Activated CD8-positive, alpha-beta T cell treated with anti-CD3 and anti-CD28 coated beads for 36 hours (primary cell): Measurements from ENCODE around the gene DOK6. TPM values are rescaled to one million over a fixed set of nuclear protein-coding genes. Genes with fewer than 3 reads are reported as not detected.

ENCODE experiments used
- ATAC-seq: fragments of 200-7000 bp; cut with Tn5 transposase; one replicate; pipeline ENCODE4 v1.10.0; 2021; ENCODE audit warnings: mild to moderate bottlenecking, moderate library complexity
- CTCF ChIA-PET: fragments of 350-600 bp; sonication (Branson Sonifier 250); formaldehyde crosslinking; loops from one replicate; lab custom pipeline; 2021; ENCODE audit warnings: antibody characterized with exemption; lab: Charles Lee
- POLR2A ChIA-PET: fragments of 350-600 bp; sonication (Branson Sonifier 250); formaldehyde crosslinking; loops from one replicate; lab custom pipeline; 2021; ENCODE audit warnings: antibody characterized with exemption; lab: Charles Lee
- DNase-seq: peaks from one replicate; pipeline ENCODE4 v3.0.0-alpha.2; 2020
- H3K27ac Mint-ChIP-seq: one replicate; pipeline ENCODE4 v1.8.0; 2021; ENCODE audit warnings: mild to moderate bottlenecking, mixed read lengths
- H3K27me3 Mint-ChIP-seq: one replicate; pipeline ENCODE4 v1.8.0; 2021; ENCODE audit warnings: mixed read lengths
- H3K36me3 Mint-ChIP-seq: one replicate; pipeline ENCODE4 v1.8.0; 2021; ENCODE audit warnings: low read depth, mixed read lengths
- H3K4me1 Mint-ChIP-seq: one replicate; pipeline ENCODE4 v1.8.0; 2021; ENCODE audit warnings: low read depth, mixed read lengths
- H3K4me3 Mint-ChIP-seq: one replicate; pipeline ENCODE4 v1.8.0; 2021; ENCODE audit warnings: mild to moderate bottlenecking, moderate library complexity, mixed read lengths
- H3K9me3 Mint-ChIP-seq: one replicate; pipeline ENCODE4 v1.8.0; 2021; ENCODE audit warnings: mixed read lengths
- intact Hi-C: fragments of 100-400 bp; cut with micrococcal nuclease; formaldehyde crosslinking; loops from one replicate; pipeline ENCODE4 v1.10.0; 2022
- total RNA-seq, 2 experiments: library from RNA; stranded (reverse); gene quantifications; one replicate each; pipeline ENCODE4 v1.2.3, GENCODE V29; 2021
- TF ChIP-seq, protein P1 (sequence below): fragments of 200-600 bp; IDR thresholded peaks from one replicate; pipeline ENCODE4 v1.8.0; 2022; ENCODE audit warnings: antibody characterized with exemption, mild to moderate bottlenecking

DOK6 gene
- total RNA-seq, 2 experiments from 2014 or later, result not detected

DNA sequence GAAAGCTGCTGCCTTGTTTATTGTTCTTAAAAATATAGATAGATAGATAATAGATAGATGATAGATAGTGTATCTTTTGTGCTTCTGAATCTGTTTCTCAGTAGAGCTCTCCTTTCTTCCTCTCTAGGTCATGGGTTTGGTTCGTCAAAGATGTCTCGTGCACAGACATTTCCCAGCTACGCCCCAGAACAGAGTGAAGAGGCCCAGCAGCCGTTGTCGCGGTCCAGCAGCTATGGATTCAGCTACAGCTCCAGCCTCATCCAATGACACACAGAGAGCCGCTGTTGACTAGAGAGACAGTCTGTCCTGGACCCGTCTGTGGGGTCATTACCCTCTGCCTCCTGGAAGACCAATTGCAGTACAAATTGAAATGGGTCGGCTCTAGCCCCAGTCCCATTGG lies 440.4 kb downstream of the DOK6 start:
- Mint-ChIP-seq H3K36me3 (no peaks in the 10 kb centered on the region), H3K9me3 (no peaks in the 10 kb centered on the region), H3K27ac (no peak overlapping the region), H3K27me3 (no peaks in the 10 kb centered on the region), H3K4me1 (no peaks in the 10 kb centered on the region), H3K4me3 (no peak overlapping the region)
- ChIA-PET POLR2A (interaction anchor here (0.7 kb wide), 1 partner anchor 11 kb away, joined by 3 read pairs; no protein-coding TSS in a partner anchor), CTCF (interaction anchor here (0.8 to 1.2 kb wide), 4 partner anchors 9 to 14 kb away, joined by 3 to 6 read pairs (median 4); no protein-coding TSS in a partner anchor)
- intact Hi-C loops, result no loop called here
- DNase-seq (no peak), ATAC-seq (no peak)
- TF ChIP-seq, protein P1, sequence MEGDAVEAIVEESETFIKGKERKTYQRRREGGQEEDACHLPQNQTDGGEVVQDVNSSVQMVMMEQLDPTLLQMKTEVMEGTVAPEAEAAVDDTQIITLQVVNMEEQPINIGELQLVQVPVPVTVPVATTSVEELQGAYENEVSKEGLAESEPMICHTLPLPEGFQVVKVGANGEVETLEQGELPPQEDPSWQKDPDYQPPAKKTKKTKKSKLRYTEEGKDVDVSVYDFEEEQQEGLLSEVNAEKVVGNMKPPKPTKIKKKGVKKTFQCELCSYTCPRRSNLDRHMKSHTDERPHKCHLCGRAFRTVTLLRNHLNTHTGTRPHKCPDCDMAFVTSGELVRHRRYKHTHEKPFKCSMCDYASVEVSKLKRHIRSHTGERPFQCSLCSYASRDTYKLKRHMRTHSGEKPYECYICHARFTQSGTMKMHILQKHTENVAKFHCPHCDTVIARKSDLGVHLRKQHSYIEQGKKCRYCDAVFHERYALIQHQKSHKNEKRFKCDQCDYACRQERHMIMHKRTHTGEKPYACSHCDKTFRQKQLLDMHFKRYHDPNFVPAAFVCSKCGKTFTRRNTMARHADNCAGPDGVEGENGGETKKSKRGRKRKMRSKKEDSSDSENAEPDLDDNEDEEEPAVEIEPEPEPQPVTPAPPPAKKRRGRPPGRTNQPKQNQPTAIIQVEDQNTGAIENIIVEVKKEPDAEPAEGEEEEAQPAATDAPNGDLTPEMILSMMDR, result no peak

DNA sequence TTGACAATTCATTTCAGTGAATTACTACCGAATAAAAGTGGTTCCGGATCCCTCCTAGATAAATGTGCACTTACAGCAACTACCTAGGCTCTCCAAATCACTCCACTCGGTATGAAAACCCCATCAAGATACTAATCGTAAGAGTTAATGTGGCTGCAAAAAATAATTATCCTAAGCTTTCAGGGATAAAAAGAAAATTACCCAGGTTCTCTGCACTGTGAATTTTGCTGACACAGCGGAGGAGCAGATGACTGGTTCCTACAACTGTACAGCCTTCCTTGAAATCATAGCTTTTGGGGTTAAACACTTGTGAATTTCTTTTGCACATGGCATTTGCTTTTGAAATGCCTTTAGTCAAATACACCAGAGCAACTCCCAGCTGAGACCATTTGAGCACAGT lies 442.3 kb downstream of the DOK6 start:
- ChIA-PET POLR2A (no interaction called here), CTCF (no interaction called here)
- intact Hi-C loops, result no loop called here

DNA sequence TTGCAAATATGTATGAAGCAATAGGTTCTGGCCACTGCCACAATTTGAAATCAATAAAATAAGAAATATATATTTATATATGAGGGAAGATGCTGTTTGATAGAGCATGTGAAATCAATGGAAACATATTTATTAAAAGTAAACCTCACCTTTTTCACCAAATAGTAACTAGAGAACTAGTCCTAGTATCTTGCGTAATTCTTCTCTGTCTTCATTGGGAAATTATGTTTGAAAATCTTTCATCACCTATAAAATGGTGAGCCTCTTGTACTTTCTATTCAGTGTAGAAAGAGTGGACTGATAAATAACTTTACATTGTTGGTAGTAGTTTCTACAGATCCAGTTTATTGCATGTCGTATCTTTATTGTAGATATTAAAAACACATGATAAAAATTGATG lies 444.0 kb downstream of the DOK6 start:
- intact Hi-C loops, result no loop called here
- TF ChIP-seq, protein P1, result no peak
- Mint-ChIP-seq H3K36me3 (no peaks in the 10 kb centered on the region), H3K4me3 (no peak overlapping the region), H3K27me3 (no peaks in the 10 kb centered on the region), H3K27ac (no peak overlapping the region), H3K4me1 (no peaks in the 10 kb centered on the region), H3K9me3 (no peaks in the 10 kb centered on the region)
- ChIA-PET POLR2A (no interaction called here), CTCF (no interaction called here)
- DNase-seq (no peak), ATAC-seq (no peak)

More for the DNA sequence above, 442.3 kb downstream of the DOK6 start:
- Mint-ChIP-seq H3K9me3 (no peaks in the 10 kb centered on the region), H3K27ac (no peak overlapping the region), H3K36me3 (no peaks in the 10 kb centered on the region), H3K4me3 (no peak overlapping the region), H3K27me3 (no peaks in the 10 kb centered on the region), H3K4me1 (no peaks in the 10 kb centered on the region)
- no peak for DNase-seq
- no peak for ATAC-seq
- TF ChIP-seq, protein P1, result no peak

DNA sequence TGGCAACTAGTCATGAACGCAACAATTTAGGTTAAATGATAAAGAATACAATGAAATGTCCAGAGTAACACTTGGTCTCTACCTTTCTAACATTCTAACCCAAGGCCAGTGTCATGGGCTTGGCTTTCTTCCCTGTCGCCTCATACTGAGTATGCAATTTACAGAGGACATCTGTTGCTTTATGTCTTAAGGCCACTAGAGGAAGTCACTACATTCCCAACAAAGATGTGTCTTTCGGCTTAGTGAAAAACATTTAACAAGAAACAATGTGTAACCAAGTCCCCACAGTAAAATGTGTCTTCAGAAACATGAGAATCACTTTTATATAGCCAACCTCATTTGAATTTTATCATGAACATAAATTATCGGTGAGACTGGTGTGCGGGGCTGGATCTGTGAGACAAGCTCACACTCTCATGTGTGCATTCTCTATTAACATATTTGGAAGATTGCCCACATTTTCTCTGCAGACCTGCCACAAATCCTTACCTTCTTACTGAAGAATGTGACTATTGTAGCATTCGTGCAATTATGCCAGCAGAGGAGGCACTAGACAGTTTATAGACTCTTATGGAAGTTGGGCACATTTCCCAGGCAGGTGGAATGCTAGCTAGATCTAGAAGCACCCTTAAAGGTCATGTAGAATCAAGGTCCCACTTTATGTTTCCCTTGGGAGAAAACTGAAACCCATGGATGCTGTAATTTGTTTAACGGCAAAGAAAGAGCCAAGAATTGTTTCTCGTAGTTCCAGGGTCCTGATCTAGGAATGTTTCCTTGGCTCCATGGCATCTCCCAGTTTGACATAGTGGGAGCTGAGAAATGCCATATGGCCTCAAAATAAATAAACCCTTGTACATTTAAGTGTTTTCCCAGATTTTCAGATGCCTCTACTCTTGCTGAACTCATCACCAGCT lies 445.2 kb downstream of the DOK6 start:
- intact Hi-C loops, result no loop called here
- Mint-ChIP-seq H3K4me1 (no peaks in the 10 kb centered on the region), H3K27ac (no peak overlapping the region), H3K27me3 (no peaks in the 10 kb centered on the region), H3K36me3 (no peaks in the 10 kb centered on the region), H3K9me3 (no peaks in the 10 kb centered on the region), H3K4me3 (no peak overlapping the region)
- TF ChIP-seq, protein P1, result no peak
- ChIA-PET CTCF (interaction anchor here (1.2 kb wide), 2 partner anchors 15 to 113 kb away, joined by 3 read pairs; no protein-coding TSS in a partner anchor), POLR2A (no interaction called here)
- ATAC-seq, result no peak
- no peak for DNase-seq

DNA sequence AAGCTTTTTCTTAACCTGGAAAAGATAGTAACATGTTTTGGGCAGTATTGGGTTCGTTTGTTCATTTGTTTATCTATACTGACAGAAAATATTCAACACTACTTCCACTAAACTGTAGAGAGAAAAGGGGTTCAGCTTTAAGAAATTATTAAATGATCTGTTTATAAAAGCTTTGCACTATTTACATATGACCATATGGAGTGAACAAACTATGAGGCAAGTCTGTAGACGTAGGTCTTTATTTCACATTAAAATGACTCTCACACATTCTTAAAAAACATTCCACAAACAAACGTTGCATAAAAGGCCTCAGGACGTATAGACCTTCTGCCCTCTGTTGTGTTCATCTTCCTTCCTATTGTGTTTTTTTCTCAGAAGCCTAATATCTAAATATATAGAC lies 452.4 kb downstream of the DOK6 start:
- H3K4me1 Mint-ChIP-seq, result no peaks in the 10 kb centered on the region
- H3K27me3 Mint-ChIP-seq, result no peaks in the 10 kb centered on the region
- H3K4me3 Mint-ChIP-seq, result no peak overlapping the region
- no peak overlapping the region for H3K27ac Mint-ChIP-seq
- no peaks in the 10 kb centered on the region for H3K9me3 Mint-ChIP-seq
- CTCF ChIA-PET, result no interaction called here
- ATAC-seq (no peak), DNase-seq (no peak)
- TF ChIP-seq, protein P1, result no peak
- POLR2A ChIA-PET, result no interaction called here
- intact Hi-C loops, result no loop called here
- peaks cover 13% of the 10 kb centered on the region for H3K36me3 Mint-ChIP-seq
